MM.1S (cell line): ENCODE results near the gene SFMBT2.

Source experiments
- CTCF ChIP-seq: fragments of 300-600 bp; sonication (generic); IDR thresholded peaks from 2 replicates; pipeline ENCODE4 v1.5.1; 2016; ENCODE audit warnings: antibody characterized with exemption, low read length, mixed read lengths
- EZH2phosphoT487 ChIP-seq: fragments of 300-600 bp; sonication (generic); IDR thresholded peaks from 2 replicates; pipeline ENCODE4 v1.6.1; 2018; ENCODE audit warnings: antibody characterized with exemption, low read length

GRCh38 chr10:7410301-7410861 is 453 bp downstream of the SFMBT2 start:
- no peak for TF ChIP-seq CTCF
- no peak for TF ChIP-seq EZH2phosphoT487
